Astrocyte of the spinal cord (primary cell): ENCODE measurements around the gene SERF1B.
"Not testable (repeated sequence)": the region's sequence is repeated elsewhere in the genome, so short reads cannot be mapped to it uniquely, and the experiment has no call there.

ENCODE experiments used
- DNase-seq: peaks from one replicate; pipeline ENCODE4 v3.0.0; 2011; ENCODE audit warnings: low read depth, low spot score
- H3K4me3 ChIP-seq: 2 replicates; pipeline ENCODE4 v1.5.1; 2011; ENCODE audit warnings: low read depth, mild to moderate bottlenecking, low read length, moderate library complexity
- in situ Hi-C: cut with HindIII; loops from 2 replicates; pipeline ENCODE4 v1.10.0; 2017; ENCODE audit warnings: low sequenced_read_pairs

Gene SERF1B

GRCh38 chr5:70025106-70025844 is at the start of gene SERF1B:
SERF1B (plus strand) TSS chr5:70025251; CDS start chr5:70025452, 201 bp downstream.
- DNase-seq, H3K4me3 ChIP-seq, in situ Hi-C loops: not testable (repeated sequence)

- H3K4me3 ChIP-seq, DNase-seq, in situ Hi-C loops: not testable (repeated sequence)
Observed at GRCh38 chr5:69991713-69992112, 33.3 kb upstream of the SERF1B start.

- in situ Hi-C loops, DNase-seq, H3K4me3 ChIP-seq: not testable (repeated sequence)
Observed at GRCh38 chr5:69995535-69995934, 29.5 kb upstream of the SERF1B start.

- in situ Hi-C loops: not testable (repeated sequence)
Observed at GRCh38 chr5:70020660-70021059, 4.4 kb upstream of the SERF1B start.

GRCh38 chr5:70025845-70026145 is 744 bp downstream of the SERF1B start:
- in situ Hi-C loops, DNase-seq, H3K4me3 ChIP-seq: not testable (repeated sequence)

More at GRCh38 chr5:70020660-70021059, 4.4 kb upstream of the SERF1B start:
- not testable (repeated sequence) for H3K4me3 ChIP-seq, DNase-seq

GRCh38 chr5:70031204-70031603 is 6.2 kb downstream of the SERF1B start:
- in situ Hi-C loops, DNase-seq, H3K4me3 ChIP-seq: not testable (repeated sequence)

- in situ Hi-C loops, H3K4me3 ChIP-seq, DNase-seq: not testable (repeated sequence)
Observed at GRCh38 chr5:70041411-70041810, 16.4 kb downstream of the SERF1B start.

GRCh38 chr5:70049790-70050142 is 24.7 kb downstream of the SERF1B start:
- H3K4me3 ChIP-seq, DNase-seq, in situ Hi-C loops: not testable (repeated sequence)

- H3K4me3 ChIP-seq, DNase-seq, in situ Hi-C loops: not testable (repeated sequence)
Observed at GRCh38 chr5:70056289-70056942, 31.4 kb downstream of the SERF1B start.

- DNase-seq, in situ Hi-C loops, H3K4me3 ChIP-seq: not testable (repeated sequence)
Observed at GRCh38 chr5:70057140-70057539, 32.1 kb downstream of the SERF1B start.

GRCh38 chr5:70077632-70078031 is 52.6 kb downstream of the SERF1B start:
- DNase-seq, H3K4me3 ChIP-seq, in situ Hi-C loops: not testable (repeated sequence)

- DNase-seq, in situ Hi-C loops, H3K4me3 ChIP-seq: not testable (repeated sequence)
Observed at GRCh38 chr5:70088907-70089464, 63.9 kb downstream of the SERF1B start.

- H3K4me3 ChIP-seq, in situ Hi-C loops, DNase-seq: not testable (repeated sequence)
Observed at GRCh38 chr5:70091776-70092175, 66.7 kb downstream of the SERF1B start.
